PC-9 (cell line): ENCODE data around the gene RPS6KA3.

Experiments used
- CTCF ChIP-seq: fragments of 200-600 bp; sonication (generic); conservative IDR thresholded peaks from 2 replicates; pipeline ENCODE4 v1.6.1; 2017; ENCODE audit warnings: mixed run types, antibody characterized with exemption, mild to moderate bottlenecking, moderate library complexity
- EZH2 ChIP-seq: fragments of 200-600 bp; sonication (generic); IDR thresholded peaks from 2 replicates; pipeline ENCODE4 v1.8.0; 2017; ENCODE audit warnings: antibody characterized with exemption, low read depth

- no peak for TF ChIP-seq CTCF
- no peak for TF ChIP-seq EZH2
Observed at GRCh38 chrX:20254712-20255299, 11.9 kb downstream of the RPS6KA3 start.
